Stimulated activated CD8-positive, alpha-beta memory T cell treated with anti-CD3 and anti-CD28 coated beads, Interleukin-7, amount 100 ng/mL, for 4 hours (primary cell): ENCODE measurements around the gene EIF4EBP2.

Source experiments
- DNase-seq, 2 donors: peaks; one replicate each; pipeline ENCODE4 v3.0.0-alpha.2; 2020; ENCODE audit warnings: low read depth in 2 of 2

The EIF4EBP2 gene

DNA sequence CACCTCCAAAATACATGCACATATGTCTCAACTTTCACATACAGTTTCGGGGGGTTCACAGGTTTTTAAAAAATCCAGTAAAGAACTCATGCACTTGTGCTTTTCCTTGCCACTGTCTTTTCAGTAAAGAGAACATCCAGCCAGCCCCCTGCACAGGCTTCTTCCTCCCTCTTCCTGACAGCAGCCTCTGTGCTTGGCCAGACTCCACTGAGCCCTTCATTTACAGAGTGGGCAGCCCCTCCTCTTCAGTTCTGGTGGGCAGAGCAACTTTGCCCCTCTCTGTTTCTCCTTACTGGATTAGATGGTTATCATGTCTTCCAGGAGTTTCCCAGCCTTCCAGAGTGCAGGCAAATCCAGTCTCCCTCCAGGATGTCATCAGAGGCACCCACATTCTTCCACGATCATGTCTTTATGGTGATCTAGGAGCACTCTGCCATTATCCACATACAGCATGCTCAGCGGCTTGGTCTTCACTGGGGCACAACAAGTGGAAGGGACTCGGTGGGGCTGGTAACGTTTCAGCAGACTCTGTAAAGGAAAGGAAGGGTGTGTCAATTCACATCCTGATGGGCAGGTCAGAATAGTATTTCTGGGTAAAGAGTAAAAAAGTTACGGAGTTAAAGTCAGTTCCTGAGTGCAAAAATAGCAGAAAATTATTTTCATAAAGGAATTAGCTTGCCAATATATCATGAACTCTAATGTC lies 28.8 kb downstream of the EIF4EBP2 start:
- no peak for DNase-seq

DNA sequence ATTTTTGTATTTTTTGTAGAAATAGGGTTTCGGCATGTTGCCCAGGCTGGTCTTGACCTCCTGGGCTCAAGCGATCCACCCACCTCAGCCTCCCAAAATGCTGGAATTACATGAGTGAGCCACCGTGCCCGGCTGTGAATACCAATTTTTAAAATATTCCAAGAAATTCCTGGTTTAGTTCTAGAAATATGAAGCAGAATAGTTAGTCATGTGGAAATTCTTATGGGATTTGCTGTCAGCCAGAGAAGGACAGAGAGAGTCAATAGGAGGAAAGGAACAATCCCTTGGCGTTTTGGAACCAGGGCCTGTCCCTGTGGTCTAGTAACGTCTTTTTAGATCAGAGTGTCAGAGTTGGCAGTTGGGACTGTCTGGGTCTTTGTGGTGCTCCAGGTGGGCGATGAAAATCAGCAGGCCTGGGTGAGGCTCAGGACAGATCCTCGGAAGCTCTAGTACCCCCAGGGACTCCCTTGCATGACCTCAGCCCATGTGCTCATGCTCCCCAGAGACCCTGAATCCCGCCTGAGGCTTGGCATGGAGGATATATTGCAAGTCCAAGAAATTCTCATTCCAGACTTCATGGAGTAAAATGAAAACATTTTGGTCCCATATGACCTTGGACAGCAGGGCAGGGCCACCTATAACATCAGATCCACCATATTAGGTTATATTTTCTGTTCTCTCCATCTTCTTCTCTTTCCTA lies 29.8 kb downstream of the EIF4EBP2 start:
- no peak for DNase-seq

DNA sequence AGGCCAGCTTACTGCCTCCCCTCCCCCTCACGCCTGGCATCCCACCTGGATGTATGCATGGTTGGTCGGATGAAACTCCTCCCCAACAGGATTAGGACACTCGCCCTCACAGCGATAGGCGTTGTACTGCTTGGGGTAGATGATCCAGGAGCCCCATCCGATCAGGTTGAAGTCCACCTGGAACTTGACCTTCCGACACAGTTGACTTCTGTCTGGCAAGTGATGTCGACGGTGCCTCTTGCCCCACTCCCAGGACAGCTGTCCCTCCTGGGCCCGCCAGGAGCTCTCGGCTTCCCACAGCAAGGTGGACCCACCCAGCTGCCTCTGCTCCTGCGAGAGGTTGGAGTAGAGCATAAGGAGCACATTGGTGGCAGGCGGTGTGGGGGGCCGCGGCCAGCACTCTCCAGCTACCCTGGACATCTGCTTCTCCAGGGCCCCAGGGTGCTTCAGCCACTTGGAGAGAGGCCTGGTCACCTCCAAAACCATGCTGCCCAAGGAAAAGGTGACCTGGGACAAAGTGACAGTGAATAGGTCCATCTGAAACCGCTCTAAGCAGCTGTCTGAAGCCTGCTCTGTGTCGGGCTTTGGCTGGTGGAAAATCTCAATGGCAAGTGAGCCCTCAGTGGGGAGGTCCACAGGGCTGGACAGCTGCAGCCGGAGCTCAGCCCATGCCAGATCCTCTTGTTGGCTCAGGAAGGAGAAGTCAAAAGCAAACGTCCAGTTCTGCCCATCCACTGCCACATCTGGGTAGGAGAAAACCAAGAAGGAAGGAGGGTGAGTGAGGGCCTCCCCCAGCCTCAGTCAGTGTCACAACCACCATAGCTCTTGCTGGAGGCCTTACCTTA lies 31.5 kb downstream of the EIF4EBP2 start:
- DNase-seq = no peak

DNA sequence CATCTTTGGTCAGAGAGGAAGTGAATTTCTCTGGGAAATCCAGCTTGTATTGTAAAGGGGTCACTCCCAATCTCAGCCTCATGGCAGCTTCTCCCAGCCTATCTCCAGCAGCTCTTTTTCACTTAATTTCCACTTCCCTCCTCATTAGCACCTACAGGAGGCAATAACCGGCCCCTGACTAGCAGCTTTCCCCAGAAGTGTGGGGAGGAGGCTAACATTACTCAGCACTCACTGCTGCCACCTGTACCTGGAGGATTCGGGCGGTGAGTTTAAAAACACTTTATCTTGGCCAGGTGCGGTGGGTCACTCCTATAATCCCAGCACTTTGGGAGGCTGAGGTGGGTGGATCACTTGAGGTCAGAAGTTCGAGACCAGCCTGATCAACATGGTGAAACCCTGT lies 33.8 kb downstream of the EIF4EBP2 start:
- no peak for DNase-seq

DNA sequence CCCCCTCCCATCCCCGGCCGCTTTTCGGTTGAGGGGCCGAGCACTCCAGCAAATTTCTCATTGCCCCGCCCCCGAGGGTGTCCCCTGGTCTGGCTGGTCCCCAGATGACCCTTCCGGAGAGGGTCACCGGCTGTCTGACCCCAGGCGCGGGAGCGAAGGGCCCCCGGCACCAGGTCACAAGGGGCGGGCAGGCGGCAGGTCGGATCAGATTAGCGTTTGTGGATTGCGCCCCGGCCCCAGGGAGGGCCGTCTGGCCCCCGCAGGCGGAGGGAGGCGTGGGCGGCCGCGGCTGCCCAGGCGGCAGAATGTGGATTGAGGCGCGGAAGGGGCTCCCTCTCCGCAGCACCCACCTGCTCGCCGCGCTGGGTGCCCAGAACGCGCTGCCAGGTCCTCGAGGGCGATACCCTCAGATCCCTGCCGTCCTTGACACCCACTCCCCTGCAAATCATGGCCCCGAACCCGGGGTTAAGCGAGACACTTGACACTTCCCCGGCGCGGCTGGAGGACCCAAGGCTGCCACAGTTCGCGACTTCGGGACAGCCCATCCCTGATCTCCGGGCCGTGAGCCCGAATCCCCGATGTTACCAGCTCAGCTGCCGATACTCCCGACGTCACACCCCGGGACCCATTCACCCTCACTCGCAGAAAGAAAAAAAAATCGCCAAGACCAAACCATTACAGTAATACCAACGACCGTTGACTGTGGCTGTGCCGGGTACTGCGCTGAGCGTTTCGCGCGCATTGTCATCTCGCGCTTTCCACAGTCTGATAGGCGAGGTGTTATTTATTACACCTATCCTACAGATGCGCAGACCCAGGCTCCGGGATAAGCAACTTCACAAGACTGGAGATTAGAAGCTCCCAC lies 36.6 kb downstream of the EIF4EBP2 start:
- no peak for DNase-seq

DNA sequence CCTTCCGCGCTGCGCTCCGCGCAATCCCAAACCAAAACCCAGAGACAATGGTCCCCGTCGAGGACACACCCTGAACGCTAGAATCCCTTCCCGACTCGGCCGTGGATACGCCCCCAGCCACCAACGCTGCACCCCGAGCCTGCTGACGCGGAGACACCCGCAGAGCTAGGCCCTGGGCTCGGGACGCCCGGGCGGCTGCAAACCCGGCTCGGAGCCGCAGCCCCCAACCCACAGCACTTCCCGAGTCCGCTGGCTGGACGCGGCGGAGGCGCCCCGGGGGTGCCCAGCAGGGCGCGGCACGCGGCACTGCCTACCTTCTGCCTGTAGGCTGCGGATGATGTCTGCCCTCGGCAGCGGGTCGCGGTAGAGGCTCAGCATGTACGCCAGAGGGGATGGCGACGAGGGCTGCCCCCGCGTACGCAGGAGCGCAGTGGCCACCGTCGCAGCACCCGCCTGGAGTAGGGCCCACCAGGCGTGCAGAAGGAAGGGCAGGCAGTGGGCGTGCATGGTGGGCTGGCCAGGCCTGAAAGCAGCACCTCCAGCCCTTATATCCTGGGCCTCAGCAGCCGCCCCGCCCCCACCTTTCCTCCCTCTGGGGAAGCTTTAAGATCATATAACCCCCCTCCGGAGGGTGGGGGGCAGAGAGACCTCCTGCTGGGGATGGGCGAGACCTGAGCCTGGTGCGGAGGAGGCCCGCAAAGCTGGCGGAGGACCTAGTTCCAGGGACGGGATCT lies 37.4 kb downstream of the EIF4EBP2 start, which contains the start of gene NODAL:
TSS of gene NODAL (minus strand) at position 521 of the 734 bp plus-strand sequence. CDS start at position 507, 14 bp downstream.
- no peak for DNase-seq

DNA sequence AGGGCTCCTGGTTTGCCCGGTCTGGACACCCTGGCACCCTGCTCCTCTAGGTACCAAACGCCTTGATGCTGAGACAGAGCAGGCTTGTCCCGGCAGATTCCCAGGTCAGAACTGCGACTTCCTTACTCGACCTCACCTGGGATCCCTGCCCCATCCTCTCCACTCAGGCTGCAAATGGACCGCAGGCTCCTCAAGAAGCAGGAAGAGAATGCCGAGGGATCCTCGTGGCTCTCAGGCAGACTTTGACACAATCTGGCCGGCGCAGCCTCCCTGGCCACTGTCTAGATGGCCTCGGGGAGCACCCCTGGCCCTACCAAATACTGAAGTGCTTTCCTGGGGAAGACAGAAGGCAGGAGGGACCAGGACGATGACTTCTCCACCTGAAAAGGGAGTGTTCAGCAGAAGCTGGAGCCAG lies 38.0 kb downstream of the EIF4EBP2 start:
- DNase-seq = no peak

DNA sequence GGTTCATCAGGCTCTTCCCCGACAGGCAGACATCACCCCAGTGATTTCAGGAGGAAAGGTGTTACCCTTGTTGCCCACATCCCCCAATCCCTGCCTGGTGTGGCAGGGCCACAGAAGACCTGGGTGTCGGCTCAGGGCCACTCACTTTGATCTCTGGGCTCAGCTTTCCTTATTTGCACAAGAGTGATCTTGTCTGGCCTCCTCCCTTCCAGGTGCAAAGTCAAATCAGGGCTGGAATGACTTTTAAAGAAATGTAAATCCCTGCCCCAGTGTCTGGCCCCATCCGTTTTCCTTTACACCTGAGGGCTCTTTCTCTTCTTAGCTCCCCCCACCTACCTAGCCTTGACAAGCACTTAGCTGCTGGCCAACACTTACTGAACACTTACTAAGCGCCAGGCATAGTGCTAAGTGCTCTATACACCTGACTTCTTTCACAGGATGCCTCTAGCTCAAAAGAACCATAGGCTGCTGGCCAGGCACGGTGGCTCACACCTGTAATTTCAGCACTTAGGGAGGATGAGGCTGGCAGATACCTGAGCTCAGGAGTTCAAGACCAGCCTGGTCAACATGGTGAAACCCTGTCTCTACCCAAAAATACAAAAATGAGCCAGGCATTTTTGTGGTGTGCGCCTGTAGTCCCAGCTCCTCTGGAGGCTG lies 38.5 kb downstream of the EIF4EBP2 start:
- DNase-seq = no peak

DNA sequence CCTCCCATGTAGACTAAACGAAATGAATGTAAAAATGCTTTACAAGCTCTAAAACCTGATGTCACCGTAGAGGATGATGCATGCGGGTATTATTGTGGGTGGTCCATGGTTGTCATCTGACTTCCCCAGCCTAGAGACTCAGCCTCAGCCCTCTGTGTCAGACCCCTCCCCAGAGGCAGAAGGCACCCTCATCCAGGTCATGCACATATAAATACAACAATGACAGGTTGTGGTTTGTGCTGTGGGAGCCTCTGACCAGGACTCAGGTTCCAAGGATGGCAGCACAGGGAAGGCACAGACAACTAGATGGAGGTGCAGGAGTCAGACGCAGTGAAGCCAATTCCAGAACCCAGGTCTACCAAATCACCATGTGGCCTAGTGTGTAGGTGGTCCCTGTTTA lies 40.8 kb downstream of the EIF4EBP2 start:
- no peak for DNase-seq

DNA sequence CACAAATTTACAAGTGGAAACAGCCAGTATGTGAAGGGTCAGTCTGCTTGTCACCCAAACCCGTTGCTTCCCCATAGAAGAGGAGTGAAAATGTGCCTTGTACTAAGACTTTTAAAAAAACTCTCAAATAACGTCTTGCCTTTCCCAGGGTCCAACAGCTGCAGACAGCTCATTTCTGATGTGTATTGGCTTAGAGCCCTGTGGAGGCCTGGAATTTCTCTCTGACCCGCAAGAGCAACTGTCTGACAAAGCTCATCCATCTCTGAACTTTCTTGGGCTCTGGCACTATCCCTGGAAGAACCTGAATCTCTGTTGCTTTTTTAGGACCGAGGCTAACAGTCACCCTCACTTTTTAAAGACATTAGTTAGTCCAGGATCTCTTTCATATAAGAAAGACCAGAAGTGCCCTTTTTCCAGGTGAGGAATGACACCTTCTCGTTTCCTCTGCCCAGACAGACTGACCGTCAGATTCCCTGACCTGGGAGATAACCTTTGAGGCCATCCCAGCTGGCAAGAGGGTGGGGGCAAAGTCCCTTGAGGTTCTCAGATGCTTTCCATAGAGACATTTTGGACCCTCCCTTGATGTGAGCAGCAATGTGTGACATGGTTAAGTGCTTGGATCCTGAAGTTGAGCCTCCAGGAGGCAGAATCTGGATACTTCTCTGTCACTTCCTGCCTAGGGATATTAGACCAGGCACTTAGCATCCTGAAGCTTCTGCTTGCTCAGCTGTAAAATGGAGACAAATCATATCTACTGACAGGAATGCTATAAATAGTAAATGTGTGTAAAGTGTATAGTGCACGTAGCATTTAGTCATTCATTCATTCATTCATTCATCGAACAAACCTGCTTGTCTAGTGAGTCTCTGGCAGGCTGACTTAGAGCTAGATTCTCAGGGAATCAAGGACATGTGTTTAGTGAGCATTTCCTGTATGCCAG lies 42.0 kb downstream of the EIF4EBP2 start:
- no peak for DNase-seq

DNA sequence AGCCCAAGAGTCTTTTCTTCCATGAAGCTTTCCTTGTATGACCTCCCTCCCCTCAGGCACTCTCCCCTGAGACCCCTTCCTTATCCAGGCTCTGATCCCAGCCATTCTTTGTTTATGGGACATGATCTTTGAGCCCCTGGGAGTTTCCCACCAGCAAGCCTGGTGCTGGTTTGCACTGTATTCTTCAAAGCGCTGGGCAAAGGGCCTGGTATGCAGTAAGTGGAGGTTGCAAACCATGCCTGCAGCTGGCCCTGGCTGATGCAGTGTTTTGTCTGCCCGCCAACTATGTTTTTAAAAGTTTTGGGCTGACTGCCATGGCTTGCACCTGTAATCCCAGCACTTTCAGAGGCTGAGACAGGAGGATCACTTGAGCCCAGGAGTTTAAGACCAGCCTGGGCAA lies 44.3 kb downstream of the EIF4EBP2 start:
- DNase-seq = no peak

DNA sequence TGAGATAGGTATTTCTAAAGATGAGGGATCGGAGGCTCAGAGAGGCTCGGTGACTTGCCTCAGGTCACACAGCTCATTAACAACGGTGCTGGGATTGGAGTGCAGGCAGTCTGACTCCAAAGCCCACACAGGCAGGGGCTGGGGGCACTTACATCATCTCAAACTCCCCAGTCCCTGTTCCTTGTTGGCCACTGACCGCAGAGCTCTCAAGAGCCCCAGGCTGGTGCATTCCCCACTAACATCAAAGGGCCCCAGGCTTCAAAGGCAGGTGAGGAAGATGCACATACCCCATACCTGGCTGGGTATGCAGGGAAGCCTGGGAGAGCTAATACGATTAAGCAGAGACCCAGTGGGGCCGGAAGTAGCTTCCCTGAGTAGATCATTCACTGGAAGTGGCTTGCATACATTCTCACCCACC lies 51.3 kb downstream of the EIF4EBP2 start:
- DNase-seq = no peak

DNA sequence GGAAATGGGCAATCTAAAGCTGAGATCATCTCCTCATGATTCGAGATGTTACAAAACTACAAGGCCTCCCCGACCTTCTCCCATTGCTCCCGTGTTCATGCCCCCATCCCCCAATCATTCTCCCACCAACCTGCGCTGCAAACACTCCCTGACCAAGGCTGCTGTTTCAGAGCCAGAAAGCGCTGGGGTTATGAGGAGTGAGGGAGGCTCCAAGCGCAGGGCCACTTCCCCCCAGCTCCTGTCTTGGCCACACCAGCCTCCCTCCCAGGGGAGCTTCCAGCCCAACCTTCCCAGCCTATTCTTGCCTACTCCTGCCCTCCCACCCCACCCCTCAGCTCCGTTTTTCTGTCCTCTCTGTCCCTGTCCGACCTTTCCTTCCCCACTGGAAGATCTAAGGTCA lies 52.2 kb downstream of the EIF4EBP2 start:
- DNase-seq = no peak

DNA sequence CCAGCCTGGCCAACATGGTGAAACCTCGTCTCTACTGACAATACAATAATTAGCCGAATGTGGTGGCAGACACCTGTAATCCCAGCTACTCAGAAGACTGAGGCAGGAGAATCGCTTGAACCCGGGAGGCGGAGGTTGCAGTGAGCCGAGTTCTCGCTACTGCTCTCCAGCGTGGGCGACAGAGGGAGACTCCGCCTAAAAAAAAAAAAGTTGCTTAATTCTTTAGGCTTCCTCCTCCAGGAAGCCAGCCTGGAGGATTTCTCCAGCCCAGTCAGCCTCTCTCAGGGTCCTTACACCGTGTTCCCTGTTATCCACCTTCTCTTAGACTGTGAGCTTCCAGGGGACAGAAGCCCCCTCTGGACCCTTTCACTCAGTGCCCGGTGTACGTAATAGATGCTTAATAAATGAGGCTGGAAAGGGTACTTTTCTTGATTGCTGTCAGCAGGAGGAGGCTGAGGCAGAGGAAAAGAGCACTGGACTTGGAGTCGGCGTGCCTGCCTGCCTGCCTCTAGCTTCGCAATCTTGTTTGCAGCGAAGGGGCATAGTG lies 53.9 kb downstream of the EIF4EBP2 start:
- no peak for DNase-seq

DNA sequence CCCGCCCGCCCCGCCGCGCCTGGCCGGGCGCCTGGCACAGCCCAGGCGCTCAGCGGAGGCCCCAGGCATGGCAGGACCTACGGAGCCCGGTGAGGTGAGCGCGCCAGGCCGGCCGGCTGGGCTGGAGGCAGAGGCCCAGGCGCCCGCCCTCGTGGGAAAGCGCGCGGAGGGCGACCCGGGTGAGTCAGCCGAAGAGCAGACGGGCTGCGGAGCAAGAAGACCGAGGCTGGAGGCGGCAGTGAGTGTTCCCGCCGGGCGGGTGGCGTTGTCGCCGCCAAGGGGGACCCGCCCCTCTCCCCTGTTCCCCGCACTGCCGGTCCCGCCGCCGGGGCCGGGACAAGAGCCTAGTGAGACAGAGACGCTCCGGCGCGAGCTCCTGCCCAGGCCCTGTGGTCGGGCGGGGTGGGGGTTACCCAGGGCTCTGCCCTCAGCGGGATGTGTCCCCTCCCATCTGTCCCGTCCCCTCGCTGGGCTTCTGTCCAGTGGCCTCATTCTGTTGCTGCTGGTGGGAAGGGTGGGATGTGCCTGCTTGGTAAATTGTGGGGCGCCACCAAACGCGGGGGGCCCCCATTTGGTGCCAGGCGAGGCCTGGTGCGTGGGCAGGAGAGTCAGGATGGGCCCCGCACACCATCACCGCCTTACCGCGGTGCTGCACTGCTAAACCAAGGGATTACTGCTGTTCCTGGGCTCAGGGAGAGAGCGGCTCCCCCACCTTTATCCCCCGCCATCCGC lies 54.5 kb downstream of the EIF4EBP2 start:
- peak; percentile 25 to 65 for DNase-seq

DNA sequence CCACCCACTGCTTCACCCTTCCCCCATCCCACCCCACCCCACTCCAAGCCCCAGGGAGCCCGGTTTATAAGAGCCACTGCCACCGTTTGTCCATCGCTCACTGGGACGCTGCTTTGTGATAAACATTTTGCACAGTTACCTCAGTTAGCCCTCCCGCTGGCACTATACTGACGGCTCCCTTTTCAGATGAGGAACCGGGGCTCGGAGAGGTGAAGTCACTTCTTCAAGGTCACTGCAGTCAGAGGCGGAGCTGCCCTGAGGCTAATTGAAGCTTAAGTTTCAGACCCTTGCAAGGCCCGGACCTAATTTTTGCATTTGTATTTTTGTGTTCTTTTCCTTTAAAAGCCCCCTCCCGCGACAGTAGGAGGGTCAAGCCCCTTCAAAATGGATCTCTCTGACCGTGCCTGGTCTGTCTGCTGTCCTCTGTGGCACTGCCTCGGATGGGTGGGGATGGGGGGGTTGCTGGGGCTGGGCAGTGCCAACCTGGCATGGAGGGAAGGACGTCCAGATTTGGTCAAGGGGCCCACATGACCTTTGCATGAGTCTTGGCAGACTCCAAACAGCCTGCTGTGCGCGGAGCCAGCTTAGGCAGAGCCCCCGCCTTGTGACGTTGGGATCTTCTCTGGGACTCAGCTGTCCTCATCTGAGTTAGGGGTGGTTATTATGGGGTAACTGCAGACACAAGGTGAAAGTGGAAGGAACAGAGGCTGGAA lies 55.3 kb downstream of the EIF4EBP2 start:
- no peak for DNase-seq

DNA sequence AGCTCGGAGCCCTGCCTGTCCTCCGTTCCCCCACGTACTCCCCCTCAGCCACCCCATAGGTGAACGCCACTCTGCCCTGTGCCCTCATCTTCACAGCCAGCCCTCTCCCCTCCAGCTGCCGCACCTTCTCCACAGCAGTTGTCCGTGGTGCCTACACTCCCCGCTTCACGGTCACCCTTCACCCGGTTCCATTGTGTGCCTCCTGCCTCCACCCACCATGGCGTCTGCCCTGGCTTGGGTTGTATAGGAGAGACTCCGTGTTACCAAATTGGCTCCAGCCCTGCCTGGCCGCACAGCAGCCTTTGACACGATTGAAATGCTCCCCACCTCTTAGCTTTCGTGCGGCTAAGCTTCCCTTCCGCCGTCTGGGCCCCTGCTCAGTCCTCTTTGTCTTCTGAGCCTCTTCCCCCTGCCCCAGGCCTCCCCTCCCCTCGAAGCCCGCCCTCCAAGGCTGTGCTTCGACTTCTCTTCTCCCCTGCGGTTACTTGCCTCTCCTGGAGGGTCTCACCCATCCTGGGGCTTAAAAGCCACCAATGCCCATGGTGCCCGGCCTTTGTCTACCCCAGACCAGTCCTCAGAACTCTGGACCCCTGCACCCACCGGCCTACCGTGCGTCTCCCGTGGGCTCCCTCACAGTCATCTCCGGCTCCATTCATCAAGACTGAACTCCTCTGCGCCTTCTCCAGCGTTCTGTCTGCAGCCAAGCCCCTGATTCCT lies 56.0 kb downstream of the EIF4EBP2 start:
- DNase-seq = no peak
